ENCODE results near the gene REV1. TPM values are rescaled to one million over a fixed set of nuclear protein-coding genes. Genes with fewer than 3 reads are reported as not detected.
A peak's percentile ranks its signal among the peaks of the same experiment; 100 is the strongest.

Gene REV1
- total RNA-seq, 2 experiments from 2014 or later: 51.6 to 68.1 TPM

GRCh38 chr2:99495115-99495860 is 5.5 kb upstream of the REV1 start:
- intact Hi-C loops (cut with micrococcal nuclease; ENCODE audit: unreplicated experiment): loop anchor here (10.0 kb wide), 1 partner anchor 410 kb away; no protein-coding TSS in a partner anchor
- BruUV-seq (replicated peaks): no TSS peak
- no peaks in the 10 kb centered on the region for H3K36me3 ChIP-seq (ENCODE audit: insufficient read depth, low read length)

GRCh38 chr2:99492721-99493120 is 2.9 kb upstream of the REV1 start:
- TF ChIP-seq EZH2phosphoT487 (IDR thresholded peaks at IDR 0.05; ENCODE audit: borderline replicate concordance, low read depth, low read length) (no peak), CTCF (conservative IDR thresholded peaks at IDR 0.05; ENCODE audit: low read length) (no peak)
- Histone ChIP-seq H3K4me1 (ENCODE audit: insufficient read depth, low read length, poor library complexity, severe bottlenecking) (peaks cover 15% of the 10 kb centered on the region), H3K4me2 (ENCODE audit: low read length) (no peak overlapping the region), H2AFZ (ENCODE audit: low read length) (no peak overlapping the region), H3K36me3 (ENCODE audit: insufficient read depth, low read length) (peaks cover 2% of the 10 kb centered on the region; the same call in 1 of the 2 replicates), H4K20me1 (ENCODE audit: insufficient read depth, low read length) (peaks cover 12% of the 10 kb centered on the region), H3K79me2 (ENCODE audit: insufficient read depth, low read depth, low read length) (peaks cover 15% of the 10 kb centered on the region), H3K9me3 (ENCODE audit: low read length) (no peaks in the 10 kb centered on the region), H3K4me3 (ENCODE audit: low read depth, low read length, poor library complexity, severe bottlenecking) (no peak overlapping the region), H3K9me2 (ENCODE audit: insufficient read depth, low read length) (no peaks in the 10 kb centered on the region), H3K27ac (ENCODE audit: low read depth, low read length, poor library complexity, severe bottlenecking) (no peak overlapping the region)
- DNase-seq (ENCODE audit: low spot score): no peak
- POLR2A ChIA-PET: no interaction called here
- CTCF ChIA-PET (ENCODE audit: unreplicated experiment): no interaction called here
- intact Hi-C loops (cut with micrococcal nuclease; ENCODE audit: unreplicated experiment): loop anchor here (5.0 to 10.0 kb wide), 2 partner anchors 408 to 755 kb away; no protein-coding TSS in a partner anchor
- BruUV-seq (replicated peaks): no TSS peak

More at GRCh38 chr2:99495115-99495860, 5.5 kb upstream of the REV1 start:
- Histone ChIP-seq H3K27ac (ENCODE audit: low read depth, low read length, poor library complexity, severe bottlenecking) (no peak overlapping the region), H4K20me1 (ENCODE audit: insufficient read depth, low read length) (no peaks in the 10 kb centered on the region), H3K4me1 (ENCODE audit: insufficient read depth, low read length, poor library complexity, severe bottlenecking) (peaks cover 6% of the 10 kb centered on the region), H3K4me2 (ENCODE audit: low read length) (no peak overlapping the region), H2AFZ (ENCODE audit: low read length) (no peak overlapping the region), H3K9me2 (ENCODE audit: insufficient read depth, low read length) (no peaks in the 10 kb centered on the region), H3K4me3 (ENCODE audit: low read depth, low read length, poor library complexity, severe bottlenecking) (no peak overlapping the region), H3K9me3 (ENCODE audit: low read length) (no peaks in the 10 kb centered on the region), H3K79me2 (ENCODE audit: insufficient read depth, low read depth, low read length) (no peaks in the 10 kb centered on the region)
- POLR2A ChIA-PET: interaction anchor here (0.5 kb wide), 1 partner anchor 48 kb away, joined by 3 read pairs; no protein-coding TSS in a partner anchor
- no peak for TF ChIP-seq EZH2phosphoT487 (IDR thresholded peaks at IDR 0.05; ENCODE audit: borderline replicate concordance, low read depth, low read length)
- CTCF ChIA-PET (ENCODE audit: unreplicated experiment): no interaction called here
- no peak for DNase-seq (ENCODE audit: low spot score)

- peaks cover 4% of the 10 kb centered on the region for H3K36me3 ChIP-seq (ENCODE audit: insufficient read depth, low read length)
- H3K79me2 ChIP-seq (ENCODE audit: insufficient read depth, low read depth, low read length): peaks cover 33% of the 10 kb centered on the region
- peak overlapping the region; percentile 49 for H3K27ac ChIP-seq (ENCODE audit: low read depth, low read length, poor library complexity, severe bottlenecking)
- H3K4me2 ChIP-seq (ENCODE audit: low read length): peak overlapping the region; percentile 82
- no peak for DNase-seq (ENCODE audit: low spot score)
- no TSS peak for BruUV-seq (replicated peaks)
- POLR2A ChIA-PET: interaction anchor here (0.7 kb wide), 1 partner anchor 1104 kb away, joined by 3 read pairs; no protein-coding TSS in a partner anchor
- peak overlapping the region; percentile 81; the same call in 1 of the 2 replicates for H2AFZ ChIP-seq (ENCODE audit: low read length)
- no peaks in the 10 kb centered on the region for H3K9me2 ChIP-seq (ENCODE audit: insufficient read depth, low read length)
- peak overlapping the region; percentile 78 for H3K4me3 ChIP-seq (ENCODE audit: low read depth, low read length, poor library complexity, severe bottlenecking)
- CTCF ChIA-PET (ENCODE audit: unreplicated experiment): no interaction called here
- intact Hi-C loops (cut with micrococcal nuclease; ENCODE audit: unreplicated experiment): loop anchor here (1.0 to 10.0 kb wide), 6 partner anchors 154 to 756 kb away; partner anchors contain the start of genes C2orf15, EIF5B, MITD1 and MRPL30
- H3K9me3 ChIP-seq (ENCODE audit: low read length): no peaks in the 10 kb centered on the region
- H3K4me1 ChIP-seq (ENCODE audit: insufficient read depth, low read length, poor library complexity, severe bottlenecking): peaks cover 28% of the 10 kb centered on the region
- peaks cover 26% of the 10 kb centered on the region for H4K20me1 ChIP-seq (ENCODE audit: insufficient read depth, low read length)
- TF ChIP-seq EZH2phosphoT487 (IDR thresholded peaks at IDR 0.05; ENCODE audit: borderline replicate concordance, low read depth, low read length) (no peak), CTCF (conservative IDR thresholded peaks at IDR 0.05; ENCODE audit: low read length) (peak; percentile 2; the same call in 1 of the 2 replicates)
These were observed 1.0 kb upstream of the REV1 start for GRCh38 chr2:99490623-99491461.
